ENCODE results near the gene FITM1. TPM values are rescaled to one million over a fixed set of nuclear protein-coding genes. Genes with fewer than 3 reads are reported as not detected.

The FITM1 gene
- polyA plus RNA-seq, 1 donor (not counting 4 experiments of a cell fraction or from before 2014, with no cell fraction given), result not detected

DNA sequence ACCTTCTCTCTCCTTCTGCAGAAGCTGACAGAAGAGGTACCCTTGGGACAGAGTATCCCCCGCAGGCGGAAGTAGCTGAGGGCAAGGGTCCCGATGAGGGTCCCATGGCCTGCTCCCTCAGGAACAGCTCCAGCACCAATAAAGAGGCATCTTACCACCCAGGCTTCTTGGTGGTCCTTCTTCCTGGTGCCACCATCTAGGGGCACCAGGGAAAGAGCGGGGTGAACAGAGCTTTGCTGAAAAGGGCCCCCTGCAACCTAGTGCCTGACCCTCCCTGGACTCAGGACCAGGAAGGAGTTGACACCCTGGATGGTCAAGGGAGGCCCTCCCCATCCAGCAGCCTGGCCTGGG, 30.0 kb downstream of the FITM1 start:
- no peak for TF ChIP-seq EZH2 (IDR thresholded peaks at IDR 0.05; ENCODE audit: low read length)
- TF ChIP-seq, protein P1, sequence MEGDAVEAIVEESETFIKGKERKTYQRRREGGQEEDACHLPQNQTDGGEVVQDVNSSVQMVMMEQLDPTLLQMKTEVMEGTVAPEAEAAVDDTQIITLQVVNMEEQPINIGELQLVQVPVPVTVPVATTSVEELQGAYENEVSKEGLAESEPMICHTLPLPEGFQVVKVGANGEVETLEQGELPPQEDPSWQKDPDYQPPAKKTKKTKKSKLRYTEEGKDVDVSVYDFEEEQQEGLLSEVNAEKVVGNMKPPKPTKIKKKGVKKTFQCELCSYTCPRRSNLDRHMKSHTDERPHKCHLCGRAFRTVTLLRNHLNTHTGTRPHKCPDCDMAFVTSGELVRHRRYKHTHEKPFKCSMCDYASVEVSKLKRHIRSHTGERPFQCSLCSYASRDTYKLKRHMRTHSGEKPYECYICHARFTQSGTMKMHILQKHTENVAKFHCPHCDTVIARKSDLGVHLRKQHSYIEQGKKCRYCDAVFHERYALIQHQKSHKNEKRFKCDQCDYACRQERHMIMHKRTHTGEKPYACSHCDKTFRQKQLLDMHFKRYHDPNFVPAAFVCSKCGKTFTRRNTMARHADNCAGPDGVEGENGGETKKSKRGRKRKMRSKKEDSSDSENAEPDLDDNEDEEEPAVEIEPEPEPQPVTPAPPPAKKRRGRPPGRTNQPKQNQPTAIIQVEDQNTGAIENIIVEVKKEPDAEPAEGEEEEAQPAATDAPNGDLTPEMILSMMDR (optimal IDR thresholded peaks at IDR 0.05 in 1 of 3, IDR thresholded peaks at IDR 0.05 in 1 of 3, conservative IDR thresholded peaks at IDR 0.05 in 1 of 3; ENCODE audit: extremely low read depth in 1 of 3, insufficient read depth in 2 of 3, low read length in 3 of 3), result no peak
- Histone ChIP-seq H3K4me3 (ENCODE audit: control insufficient read depth in 2 of 3, extremely low read depth in 1 of 3, insufficient read depth in 2 of 3, low read depth in 1 of 3, low read length in 3 of 3) (no peak overlapping the region), H4K20me1 (ENCODE audit: control insufficient read depth, extremely low read depth, insufficient read depth, low read length) (no peaks in the 10 kb centered on the region), H2AFZ (ENCODE audit: control insufficient read depth, low read length) (no peak overlapping the region), H3K79me2 (ENCODE audit: control insufficient read depth, insufficient read depth, low read length) (peaks cover 32% of the 10 kb centered on the region), H3K9me1 (ENCODE audit: control insufficient read depth, extremely low read depth, insufficient read depth, low read length) (no peaks in the 10 kb centered on the region), H3K9ac (ENCODE audit: control insufficient read depth, extremely low read depth, insufficient read depth, low read length) (peak overlapping the region; percentile 100), H3K27me3 (ENCODE audit: control insufficient read depth, extremely low read depth, insufficient read depth, low read length) (no peaks in the 10 kb centered on the region), H3K9me3 (ENCODE audit: control insufficient read depth, low read depth, low read length) (no peaks in the 10 kb centered on the region), H3K4me2 (ENCODE audit: control insufficient read depth, extremely low read depth, insufficient read depth, low read depth, low read length) (no peak overlapping the region), H3K36me3 (ENCODE audit: control insufficient read depth in 2 of 2, extremely low read depth in 1 of 2, insufficient read depth in 2 of 2, low read length in 2 of 2) (peaks cover 51 to 60% of the 10 kb centered on the region in 2 experiments), H3K4me1 (ENCODE audit: control insufficient read depth, extremely low read depth, insufficient read depth, low read length) (peaks cover 29% of the 10 kb centered on the region), H3K27ac (ENCODE audit: control insufficient read depth, insufficient read depth, low read length) (peak overlapping the region; percentile 99)
- dilution Hi-C loops (cut with MboI; ENCODE audit: extremely low pct_ligation_motif_present, low sequenced_read_pairs), result no loop called here
- no peak for FAIRE-seq
- no peak for DNase-seq (ENCODE audit: low read depth, low spot score)

DNA sequence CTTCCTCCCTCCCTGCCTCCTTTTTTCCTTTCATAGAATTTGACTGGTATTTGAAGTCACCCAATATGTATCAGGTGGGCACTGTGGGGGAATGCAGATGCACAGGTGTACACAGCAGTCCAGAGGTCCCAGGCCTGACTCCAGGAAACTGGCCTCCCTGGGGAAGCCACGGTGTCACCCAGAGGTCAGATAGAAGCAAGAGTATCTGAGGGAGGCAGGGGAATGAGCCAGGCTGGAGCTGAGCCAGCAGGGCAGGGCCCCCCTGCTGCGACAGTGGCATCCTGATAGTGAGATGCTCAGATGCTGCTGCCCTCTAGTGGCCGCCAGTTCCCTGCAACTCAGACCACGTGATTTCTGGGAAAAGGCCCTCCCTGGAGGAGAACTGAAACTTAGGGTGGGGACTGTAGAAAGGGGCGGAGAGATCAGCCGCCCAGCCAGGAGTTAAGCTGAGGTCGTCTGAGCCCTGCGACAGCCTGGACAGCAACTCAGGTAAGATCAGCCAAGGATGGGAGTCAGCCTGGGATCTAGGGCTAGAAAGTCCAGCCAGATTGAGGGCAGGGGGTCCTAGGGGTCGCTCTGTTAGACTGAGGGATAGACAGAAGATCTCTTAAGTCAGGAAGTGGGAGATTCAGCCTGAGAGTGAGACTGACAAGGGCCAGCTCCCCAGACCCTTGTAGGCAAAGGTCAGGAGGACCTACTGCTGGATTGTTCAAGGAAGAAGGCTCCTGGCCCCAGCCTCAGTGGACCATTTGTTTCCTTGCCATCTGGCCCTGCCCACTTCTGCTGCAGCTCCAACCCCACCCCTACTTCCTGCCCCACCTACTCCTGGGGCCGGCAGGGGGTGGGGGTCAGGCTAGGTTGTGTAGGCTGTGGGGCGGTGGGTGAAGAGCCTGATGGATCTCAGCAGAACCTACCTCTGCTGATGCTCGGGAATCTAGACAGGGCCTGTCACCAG, 30.7 kb downstream of the FITM1 start, which contains the start of gene IRF9:
TSS of gene IRF9 (plus strand) at position 416 of the 955 bp plus-strand sequence. CDS start 880 bp downstream, outside the sequence.
- H3K9ac ChIP-seq (ENCODE audit: control insufficient read depth, extremely low read depth, insufficient read depth, low read length), result peak within 1 kb of the TSS; percentile 100
- FAIRE-seq (peak; percentile 73), DNase-seq (ENCODE audit: low read depth, low spot score) (peak; percentile 83)
- H3K36me3 ChIP-seq (ENCODE audit: control insufficient read depth in 2 of 2, extremely low read depth in 1 of 2, insufficient read depth in 2 of 2, low read length in 2 of 2), result peaks cover 51 to 60% of the 10 kb centered on the region in 2 experiments
- dilution Hi-C loops (cut with MboI; ENCODE audit: extremely low pct_ligation_motif_present, low sequenced_read_pairs), result no loop called here
- H3K9me1 ChIP-seq (ENCODE audit: control insufficient read depth, extremely low read depth, insufficient read depth, low read length), result no peaks in the 10 kb centered on the region
- peak within 1 kb of the TSS; percentile 72 to 96 (median 95) for H3K4me3 ChIP-seq (ENCODE audit: control insufficient read depth in 2 of 3, extremely low read depth in 1 of 3, insufficient read depth in 2 of 3, low read depth in 1 of 3, low read length in 3 of 3)
- H3K9me3 ChIP-seq (ENCODE audit: control insufficient read depth, low read depth, low read length), result no peaks in the 10 kb centered on the region
- H3K27me3 ChIP-seq (ENCODE audit: control insufficient read depth, extremely low read depth, insufficient read depth, low read length), result no peaks in the 10 kb centered on the region
- peak within 1 kb of the TSS; percentile 37 for H2AFZ ChIP-seq (ENCODE audit: control insufficient read depth, low read length)
- H3K4me1 ChIP-seq (ENCODE audit: control insufficient read depth, extremely low read depth, insufficient read depth, low read length), result peaks cover 29% of the 10 kb centered on the region
- peak within 1 kb of the TSS; percentile 99 for H3K27ac ChIP-seq (ENCODE audit: control insufficient read depth, insufficient read depth, low read length)
- no peak for TF ChIP-seq EZH2 (IDR thresholded peaks at IDR 0.05; ENCODE audit: low read length)
- TF ChIP-seq, protein P1 (optimal IDR thresholded peaks at IDR 0.05 in 1 of 3, IDR thresholded peaks at IDR 0.05 in 1 of 3, conservative IDR thresholded peaks at IDR 0.05 in 1 of 3; ENCODE audit: extremely low read depth in 1 of 3, insufficient read depth in 2 of 3, low read length in 3 of 3), result peak; percentile 89 to 98 (median 97)
- no peaks in the 10 kb centered on the region for H4K20me1 ChIP-seq (ENCODE audit: control insufficient read depth, extremely low read depth, insufficient read depth, low read length)
- H3K4me2 ChIP-seq (ENCODE audit: control insufficient read depth, extremely low read depth, insufficient read depth, low read depth, low read length), result peak within 1 kb of the TSS; percentile 100
- H3K79me2 ChIP-seq (ENCODE audit: control insufficient read depth, insufficient read depth, low read length), result peaks cover 32% of the 10 kb centered on the region
